Activated T-helper 2 cell treated with anti-CD3 and anti-CD28 coated beads, Interferon-gamma antibody, Interleukin-2, Interleukin-4, amounts not matched to agents 10 μg/mL and 5 μg/mL and 100 μg/mL, durations not matched to agents 14 hours and 24 hours and 36 hours (primary cell): ENCODE measurements around the gene ZC3H7B. TPM values are rescaled to one million over a fixed set of nuclear protein-coding genes. Genes with fewer than 3 reads are reported as not detected.

ENCODE experiments used
- DNase-seq: peaks from one replicate; pipeline ENCODE4 v3.0.0; 2021; ENCODE audit warnings: low spot score
- H3K27ac Mint-ChIP-seq: one replicate; pipeline ENCODE4 v1.8.0; 2021; ENCODE audit warnings: mixed read lengths
- H3K27me3 Mint-ChIP-seq: one replicate; pipeline ENCODE4 v1.8.0; 2021; ENCODE audit warnings: low read depth, mixed read lengths
- H3K36me3 Mint-ChIP-seq: one replicate; pipeline ENCODE4 v1.8.0; 2021; ENCODE audit warnings: low read depth, mixed read lengths
- H3K4me1 Mint-ChIP-seq: one replicate; pipeline ENCODE4 v1.8.0; 2021; ENCODE audit warnings: low read depth, mixed read lengths
- H3K4me3 Mint-ChIP-seq: one replicate; pipeline ENCODE4 v1.8.0; 2021; ENCODE audit warnings: low read depth, mild to moderate bottlenecking, moderate library complexity, mixed read lengths
- H3K9me3 Mint-ChIP-seq: one replicate; pipeline ENCODE4 v1.8.0; 2021; ENCODE audit warnings: mixed read lengths
- intact Hi-C: fragments of 100-400 bp; cut with micrococcal nuclease; formaldehyde crosslinking; loops from one replicate; pipeline ENCODE4 v1.15.1; 2023
- total RNA-seq: library from RNA; stranded (reverse); gene quantifications from 2 replicates; pipeline ENCODE4 v1.2.3, GENCODE V29; 2022

ZC3H7B gene
- total RNA-seq, 1 donor from 2014 or later = 66.0 TPM

- H3K36me3 Mint-ChIP-seq = peaks cover 2% of the 10 kb centered on the region
- H3K9me3 Mint-ChIP-seq = no peaks in the 10 kb centered on the region
- no peak for DNase-seq
- H3K4me1 Mint-ChIP-seq = no peaks in the 10 kb centered on the region
- no peak overlapping the region for H3K4me3 Mint-ChIP-seq
- H3K27me3 Mint-ChIP-seq = peaks cover 18% of the 10 kb centered on the region
- intact Hi-C loops = no loop called here
- no peak overlapping the region for H3K27ac Mint-ChIP-seq
These were observed 65.2 kb downstream of the ZC3H7B start for GRCh38 chr22:41366323-41367029.

DNA sequence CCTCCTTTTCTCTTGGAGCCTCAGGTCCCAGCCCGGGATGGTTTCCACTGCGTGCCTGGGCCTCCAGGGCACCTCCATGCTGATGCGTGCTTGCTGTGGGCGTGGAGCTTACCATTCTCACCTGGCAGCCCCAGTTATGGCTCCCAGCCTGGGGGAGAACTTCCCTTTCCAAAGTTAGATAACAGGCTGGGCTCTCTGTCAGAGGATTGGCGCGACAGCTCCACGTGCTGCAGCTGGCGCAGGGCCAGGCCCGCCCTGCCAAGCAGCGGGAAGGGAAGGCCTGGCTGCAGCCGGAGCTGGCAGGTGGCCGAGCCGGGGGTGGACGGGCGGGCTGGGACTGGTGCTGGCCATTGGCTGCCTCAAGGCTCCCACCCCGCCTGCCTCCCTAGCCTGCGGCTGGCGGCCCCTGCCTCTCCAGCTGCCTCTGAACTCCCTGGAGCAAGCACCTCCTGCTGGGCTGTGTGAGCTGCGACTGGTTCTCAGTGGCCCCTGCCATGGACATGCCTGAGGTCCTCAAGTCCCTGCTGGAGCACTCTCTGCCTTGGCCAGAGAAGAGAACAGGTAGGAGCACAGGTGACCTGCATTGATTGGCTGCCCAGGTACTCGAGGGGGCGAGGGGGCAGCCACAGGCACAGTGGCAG, 65.8 kb downstream of the ZC3H7B start:
- intact Hi-C loops = no loop called here
- no peak for DNase-seq
- Mint-ChIP-seq H3K9me3 (no peaks in the 10 kb centered on the region), H3K4me1 (no peaks in the 10 kb centered on the region), H3K4me3 (no peak overlapping the region), H3K27me3 (peaks cover 18% of the 10 kb centered on the region), H3K27ac (no peak overlapping the region), H3K36me3 (no peaks in the 10 kb centered on the region)

DNA sequence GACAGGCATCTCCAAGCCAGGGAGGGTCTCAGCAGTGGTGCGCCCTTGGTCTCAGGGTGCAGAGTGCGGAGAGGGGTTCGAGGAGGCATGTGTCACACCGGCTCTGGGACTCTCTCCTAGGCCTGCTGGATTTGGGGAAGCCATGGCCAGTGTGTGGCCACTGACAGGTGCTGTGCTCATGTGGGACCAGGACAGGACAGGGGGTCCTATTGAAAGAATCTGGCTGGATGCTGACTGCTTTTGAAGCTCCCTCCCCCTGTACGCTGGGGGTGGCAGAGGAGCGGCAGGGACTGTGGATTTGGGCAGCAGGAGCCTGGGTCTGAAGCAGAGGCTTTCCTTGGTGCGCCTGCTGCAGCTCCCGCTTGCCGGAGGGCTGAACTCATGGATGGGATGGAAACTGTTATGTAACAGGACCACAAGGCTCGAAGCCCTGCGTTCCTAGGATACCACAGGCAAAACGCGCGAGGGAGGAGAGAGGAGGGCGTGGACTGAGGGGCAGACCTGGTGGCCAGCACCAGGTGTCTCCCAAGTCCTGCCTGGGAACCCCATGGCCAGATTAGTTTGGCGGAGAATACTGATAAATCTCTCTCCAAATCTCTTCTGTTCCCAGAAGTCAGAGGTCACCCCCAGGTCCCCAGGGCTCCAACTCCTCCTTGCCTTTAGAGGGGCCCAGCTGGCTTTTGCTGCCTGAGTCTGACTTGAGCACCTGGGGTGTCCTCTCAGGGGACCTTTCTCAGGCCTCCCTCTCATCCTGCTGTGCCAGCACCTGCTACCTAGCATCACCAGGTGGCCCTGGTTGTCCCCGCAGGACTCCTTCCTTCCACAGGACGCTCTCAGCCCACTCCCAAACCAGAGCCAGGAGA, 66.6 kb downstream of the ZC3H7B start:
- H3K4me3 Mint-ChIP-seq = no peak overlapping the region
- intact Hi-C loops = no loop called here
- no peaks in the 10 kb centered on the region for H3K36me3 Mint-ChIP-seq
- no peak overlapping the region for H3K27ac Mint-ChIP-seq
- DNase-seq = no peak
- peaks cover 18% of the 10 kb centered on the region for H3K27me3 Mint-ChIP-seq
- H3K9me3 Mint-ChIP-seq = no peaks in the 10 kb centered on the region
- no peaks in the 10 kb centered on the region for H3K4me1 Mint-ChIP-seq

DNA sequence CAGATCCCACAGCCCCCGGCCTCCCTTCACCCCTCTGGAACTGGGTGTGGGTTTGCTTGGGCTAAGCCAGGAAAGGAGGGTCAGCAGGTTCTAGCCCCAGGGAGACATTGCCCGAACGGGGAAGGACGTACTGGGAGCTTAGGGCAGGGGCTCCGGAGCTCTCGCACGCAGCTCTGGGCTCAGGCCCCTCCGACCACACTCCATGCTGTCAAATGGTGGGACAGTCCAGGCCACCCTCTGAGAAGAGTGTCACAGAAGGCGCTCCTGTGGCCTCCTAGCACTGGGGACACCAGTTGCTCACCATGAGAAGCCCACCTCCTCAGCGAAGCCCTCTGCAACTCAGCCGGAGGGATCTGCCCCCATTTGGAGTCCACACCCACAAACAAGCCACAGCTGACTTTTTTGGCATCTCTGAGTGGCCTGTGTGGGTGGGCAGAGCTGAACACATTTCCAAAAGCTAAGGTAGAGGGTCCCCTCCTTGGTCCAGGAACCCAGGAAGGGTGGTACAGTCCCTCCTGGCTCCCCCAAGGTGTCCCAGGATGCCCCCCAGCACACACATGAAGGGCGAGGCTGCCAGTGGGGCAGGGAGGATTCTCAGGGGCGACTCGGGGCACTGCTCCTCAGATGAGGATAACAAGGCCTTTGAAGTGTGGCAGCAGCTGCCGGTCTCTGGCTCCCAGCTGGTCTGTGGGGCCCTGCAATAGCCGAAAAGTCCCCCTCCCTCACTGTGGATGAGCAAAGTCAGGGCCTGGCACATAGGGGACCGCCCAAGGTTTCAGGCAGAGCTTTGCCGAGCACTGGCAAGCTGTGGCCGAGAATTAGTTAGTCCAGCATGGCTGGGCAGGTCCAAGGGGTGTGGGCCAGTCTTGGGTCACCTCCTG, 67.5 kb downstream of the ZC3H7B start:
- no peaks in the 10 kb centered on the region for H3K4me1 Mint-ChIP-seq
- no peak overlapping the region for H3K27ac Mint-ChIP-seq
- no peak overlapping the region for H3K4me3 Mint-ChIP-seq
- H3K9me3 Mint-ChIP-seq = no peaks in the 10 kb centered on the region
- intact Hi-C loops = no loop called here
- DNase-seq = no peak
- H3K27me3 Mint-ChIP-seq = peaks cover 18% of the 10 kb centered on the region
- H3K36me3 Mint-ChIP-seq = no peaks in the 10 kb centered on the region

DNA sequence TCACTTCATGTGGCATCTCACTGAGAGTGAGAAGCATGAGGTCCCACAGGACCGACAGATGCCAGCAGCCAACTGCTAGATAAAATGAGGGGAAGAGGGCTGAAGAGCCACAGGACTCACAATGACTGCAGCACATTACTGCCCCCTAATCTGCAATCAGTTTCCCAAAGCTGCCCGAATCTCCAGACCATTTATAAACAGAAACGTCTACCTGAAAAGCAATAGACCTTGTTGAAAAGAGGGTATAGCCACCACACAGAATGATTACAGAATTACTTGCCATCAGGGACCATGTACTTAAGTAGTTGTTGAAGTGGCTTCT, 68.1 kb downstream of the ZC3H7B start:
- DNase-seq = no peak
- peaks cover 18% of the 10 kb centered on the region for H3K27me3 Mint-ChIP-seq
- no peaks in the 10 kb centered on the region for H3K4me1 Mint-ChIP-seq
- H3K9me3 Mint-ChIP-seq = no peaks in the 10 kb centered on the region
- H3K27ac Mint-ChIP-seq = no peak overlapping the region
- H3K4me3 Mint-ChIP-seq = no peak overlapping the region
- no peaks in the 10 kb centered on the region for H3K36me3 Mint-ChIP-seq
- intact Hi-C loops = no loop called here

DNA sequence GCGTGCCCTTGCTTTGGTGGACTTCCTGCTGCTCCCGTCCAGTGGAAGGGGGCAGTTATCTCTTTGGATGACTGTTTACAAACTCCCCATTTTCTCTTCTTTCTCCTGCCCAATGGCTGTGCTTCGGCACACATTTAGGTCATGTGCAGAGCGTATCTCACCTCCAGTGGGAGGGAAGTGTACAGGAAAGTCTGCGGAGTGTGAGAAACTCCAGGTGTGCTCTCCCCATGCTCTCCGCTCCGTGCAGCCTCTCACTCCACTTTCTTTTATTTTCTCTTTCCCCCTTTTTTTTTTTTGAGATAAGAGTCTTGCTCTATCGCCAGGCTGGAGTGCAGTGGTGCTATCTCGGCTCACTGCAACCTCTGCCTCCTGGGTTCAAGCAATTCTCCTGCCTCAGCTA, 68.5 kb downstream of the ZC3H7B start:
- Mint-ChIP-seq H3K4me3 (no peak overlapping the region), H3K36me3 (no peaks in the 10 kb centered on the region), H3K4me1 (no peaks in the 10 kb centered on the region), H3K27me3 (peaks cover 21% of the 10 kb centered on the region), H3K9me3 (no peaks in the 10 kb centered on the region), H3K27ac (no peak overlapping the region)
- intact Hi-C loops = no loop called here
- DNase-seq = no peak

- Mint-ChIP-seq H3K4me3 (no peak overlapping the region), H3K27ac (no peak overlapping the region), H3K9me3 (no peaks in the 10 kb centered on the region), H3K4me1 (peaks cover 6% of the 10 kb centered on the region), H3K27me3 (peaks cover 8% of the 10 kb centered on the region), H3K36me3 (no peaks in the 10 kb centered on the region)
- no peak for DNase-seq
- intact Hi-C loops = no loop called here
These were observed 76.5 kb downstream of the ZC3H7B start for GRCh38 chr22:41377846-41378245.

- Mint-ChIP-seq H3K27me3 (peaks cover 4% of the 10 kb centered on the region), H3K36me3 (no peaks in the 10 kb centered on the region), H3K9me3 (no peaks in the 10 kb centered on the region), H3K4me3 (peak overlapping the region; percentile 87), H3K27ac (peak overlapping the region; percentile 46), H3K4me1 (peaks cover 6% of the 10 kb centered on the region)
- DNase-seq = no peak
- intact Hi-C loops = loop anchor here (1.0 to 2.0 kb wide), 2 partner anchors 87 to 94 kb away; partner anchors contain the start of genes PHF5A and RANGAP1
These were observed 79.6 kb downstream of the ZC3H7B start for GRCh38 chr22:41380993-41381328.

DNA sequence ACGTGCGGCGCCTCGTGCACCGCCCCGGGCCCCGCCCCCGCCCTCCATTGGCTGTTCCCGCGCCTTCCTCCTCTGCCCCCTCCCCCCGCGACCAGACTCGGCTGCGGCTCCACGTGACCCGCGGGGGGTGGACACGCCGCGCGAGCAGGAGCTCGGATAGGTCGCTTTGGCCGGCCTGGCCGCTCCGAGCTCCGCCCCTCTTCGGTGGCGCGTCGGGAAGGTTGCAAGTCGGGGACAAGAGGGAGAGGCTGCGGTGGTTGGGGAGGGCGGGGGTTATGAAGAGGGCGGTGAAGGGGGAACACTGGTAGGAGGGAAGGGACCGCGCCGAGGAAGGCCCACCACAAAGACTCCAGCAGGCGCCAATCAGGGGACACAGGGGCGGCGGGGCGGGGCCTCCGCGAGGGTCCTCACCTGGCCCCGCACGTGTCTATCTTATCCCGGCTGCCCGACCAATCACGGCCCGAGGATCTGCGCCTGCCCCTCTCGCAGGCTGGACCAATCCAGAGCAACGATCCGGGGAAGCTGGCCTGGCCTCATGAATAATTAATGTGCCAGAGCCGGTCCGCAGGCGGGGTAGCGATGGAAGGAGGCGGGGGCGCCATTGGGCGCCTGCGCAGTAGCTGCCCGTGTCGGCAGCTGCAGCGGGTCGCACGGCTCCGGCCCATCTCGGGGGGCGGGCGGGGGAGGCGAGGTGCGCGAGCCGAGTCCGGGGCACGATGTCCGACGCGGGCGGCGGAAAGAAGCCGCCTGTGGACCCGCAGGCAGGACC, 80.2 kb downstream of the ZC3H7B start, which contains the start of gene TEF:
TSS of gene TEF (plus strand) at position 614 of the 769 bp plus-strand sequence. CDS start at position 717, 103 bp downstream.
- peak; percentile 97 for DNase-seq
- Mint-ChIP-seq H3K27ac (peak within 1 kb of the TSS; percentile 91), H3K9me3 (no peaks in the 10 kb centered on the region), H3K36me3 (no peaks in the 10 kb centered on the region), H3K27me3 (peaks cover 4% of the 10 kb centered on the region), H3K4me3 (peak within 1 kb of the TSS; percentile 87), H3K4me1 (peaks cover 6% of the 10 kb centered on the region)
- intact Hi-C loops = loop anchor here (1.0 to 2.0 kb wide), 2 partner anchors 87 to 95 kb away; partner anchors contain the start of genes PHF5A and RANGAP1

- H3K9me3 Mint-ChIP-seq = no peaks in the 10 kb centered on the region
- peaks cover 6% of the 10 kb centered on the region for H3K4me1 Mint-ChIP-seq
- peak; percentile 63 for DNase-seq
- intact Hi-C loops = no loop called here
- no peaks in the 10 kb centered on the region for H3K36me3 Mint-ChIP-seq
- H3K4me3 Mint-ChIP-seq = peak overlapping the region; percentile 87
- peak overlapping the region; percentile 82 for H3K27ac Mint-ChIP-seq
- H3K27me3 Mint-ChIP-seq = peaks cover 2% of the 10 kb centered on the region
These were observed 80.8 kb downstream of the ZC3H7B start for GRCh38 chr22:41382098-41382578.

DNA sequence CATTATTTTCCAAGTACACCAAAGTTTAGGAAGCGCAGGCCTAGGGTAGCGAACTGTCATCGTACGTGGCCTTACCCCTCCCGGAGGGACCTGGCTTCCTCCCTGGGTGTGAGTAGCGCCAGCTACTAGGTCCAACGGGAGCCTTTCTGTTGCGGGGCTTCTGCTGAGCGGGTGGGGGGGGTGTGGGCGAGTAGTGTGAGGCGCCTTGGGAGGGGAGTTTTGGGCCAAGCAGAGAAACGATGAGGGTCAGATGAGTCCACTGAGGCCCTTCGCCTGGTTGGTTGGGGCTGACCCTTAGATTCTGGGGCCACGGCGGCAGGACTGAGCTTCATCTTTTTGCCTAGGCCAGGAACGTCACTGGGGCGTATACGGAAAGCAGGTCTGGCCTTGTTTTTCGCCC, 81.3 kb downstream of the ZC3H7B start:
- no peak for DNase-seq
- Mint-ChIP-seq H3K27me3 (no peaks in the 10 kb centered on the region), H3K4me3 (peak overlapping the region; percentile 83), H3K27ac (peak overlapping the region; percentile 82), H3K9me3 (no peaks in the 10 kb centered on the region), H3K4me1 (peaks cover 6% of the 10 kb centered on the region), H3K36me3 (no peaks in the 10 kb centered on the region)
- intact Hi-C loops = no loop called here
